Caco-2 (cell line): ENCODE measurements around the gene FAM53A. TPM values are rescaled to one million over a fixed set of nuclear protein-coding genes. Genes with fewer than 3 reads are reported as not detected.
A peak's percentile ranks its signal among the peaks of the same experiment; 100 is the strongest.

Experiments used
- BruUV-seq: library from RNA; stranded (reverse); fragments of 400-500 nt; replicated peaks from 2 replicates; lab custom pipeline; 2021; lab: Mats Ljungman, UMichigan
- CTCF ChIA-PET: fragments of 300-600 bp; sonication (Branson Sonifier 250); formaldehyde crosslinking; loops from one replicate; lab custom pipeline; 2022; ENCODE audit warnings: antibody characterized with exemption; lab: Charles Lee
- POLR2A ChIA-PET: fragments of 300-600 bp; sonication (Branson Sonifier 250); formaldehyde crosslinking; loops from one replicate; lab custom pipeline; 2022; ENCODE audit warnings: antibody characterized with exemption; lab: Charles Lee
- DNase-seq, 2 experiments: peaks; one replicate each; pipeline versions ENCODE4 v3.0.0 to v3.0.0-alpha.2; 2020 to 2022
- H3K27me3 ChIP-seq: replicated peaks from 2 replicates; pipeline ENCODE4 v1.6.0; 2011; ENCODE audit warnings: low read length; ENCODE audit not compliant: control insufficient read depth, insufficient read depth
- H3K36me3 ChIP-seq: 2 replicates; pipeline ENCODE4 v1.5.1; 2011; ENCODE audit warnings: low read length; ENCODE audit not compliant: control insufficient read depth, insufficient read depth
- H3K4me1 ChIP-seq: fragments of 250-450 bp; sonication (Bioruptor Pico); 2 replicates; pipeline ENCODE4 v1.5.1; 2020; ENCODE audit warnings: mild to moderate bottlenecking
- H3K4me3 ChIP-seq: 2 replicates; pipeline ENCODE4 v1.5.1; 2011; ENCODE audit warnings: low read depth, mild to moderate bottlenecking, control low read depth, low read length
- H3K9me3 ChIP-seq: fragments of 250-450 bp; sonication (Bioruptor Pico); 2 replicates; pipeline ENCODE4 v1.5.1; 2020; ENCODE audit warnings: mild to moderate bottlenecking, moderate library complexity
- H3K27ac Mint-ChIP-seq: one replicate; pipeline ENCODE4 v1.8.0; 2022; ENCODE audit warnings: mixed read lengths; ENCODE audit not compliant: unreplicated experiment
- H3K27me3 Mint-ChIP-seq: one replicate; pipeline ENCODE4 v1.8.0; 2022; ENCODE audit warnings: mixed read lengths; ENCODE audit not compliant: insufficient read depth, unreplicated experiment
- H3K36me3 Mint-ChIP-seq: one replicate; pipeline ENCODE4 v1.8.0; 2022; ENCODE audit warnings: mild to moderate bottlenecking, mixed read lengths; ENCODE audit not compliant: insufficient read depth, unreplicated experiment
- H3K4me1 Mint-ChIP-seq: one replicate; pipeline ENCODE4 v1.8.0; 2022; ENCODE audit warnings: low read depth, mixed read lengths; ENCODE audit not compliant: unreplicated experiment
- H3K4me3 Mint-ChIP-seq: one replicate; pipeline ENCODE4 v1.8.0; 2022; ENCODE audit warnings: mild to moderate bottlenecking, moderate library complexity, mixed read lengths; ENCODE audit not compliant: unreplicated experiment
- H3K9me3 Mint-ChIP-seq: one replicate; pipeline ENCODE4 v1.8.0; 2022; ENCODE audit warnings: mixed read lengths; ENCODE audit not compliant: unreplicated experiment
- intact Hi-C: fragments of 100-400 bp; cut with micrococcal nuclease; formaldehyde crosslinking; loops from one replicate; pipeline ENCODE4 v1.10.0; 2022; ENCODE audit not compliant: unreplicated experiment
- total RNA-seq: library from RNA; stranded (reverse); gene quantifications from 2 replicates; pipeline ENCODE4 v1.2.3, GENCODE V29; 2022
- TF ChIP-seq, protein P1 (sequence below), 2 experiments: fragments of 200-600 bp in 1 of 2; IDR thresholded peaks; 1 replicate in 1 of 2; 2 replicates in 1 of 2; pipeline versions ENCODE4 v1.5.1 to v1.8.0; 2011 to 2022; ENCODE audit warnings: antibody characterized with exemption in 1 of 2, control low read depth in 1 of 2, inconsistent platforms in 1 of 2, low read depth in 1 of 2, low read length in 1 of 2, mild to moderate bottlenecking in 1 of 2, moderate library complexity in 1 of 2; ENCODE audit not compliant: insufficient read depth in 1 of 2, severe bottlenecking in 1 of 2, unreplicated experiment in 1 of 2

Gene FAM53A
- total RNA-seq, 1 experiment from 2014 or later, result 4.1 TPM

DNA sequence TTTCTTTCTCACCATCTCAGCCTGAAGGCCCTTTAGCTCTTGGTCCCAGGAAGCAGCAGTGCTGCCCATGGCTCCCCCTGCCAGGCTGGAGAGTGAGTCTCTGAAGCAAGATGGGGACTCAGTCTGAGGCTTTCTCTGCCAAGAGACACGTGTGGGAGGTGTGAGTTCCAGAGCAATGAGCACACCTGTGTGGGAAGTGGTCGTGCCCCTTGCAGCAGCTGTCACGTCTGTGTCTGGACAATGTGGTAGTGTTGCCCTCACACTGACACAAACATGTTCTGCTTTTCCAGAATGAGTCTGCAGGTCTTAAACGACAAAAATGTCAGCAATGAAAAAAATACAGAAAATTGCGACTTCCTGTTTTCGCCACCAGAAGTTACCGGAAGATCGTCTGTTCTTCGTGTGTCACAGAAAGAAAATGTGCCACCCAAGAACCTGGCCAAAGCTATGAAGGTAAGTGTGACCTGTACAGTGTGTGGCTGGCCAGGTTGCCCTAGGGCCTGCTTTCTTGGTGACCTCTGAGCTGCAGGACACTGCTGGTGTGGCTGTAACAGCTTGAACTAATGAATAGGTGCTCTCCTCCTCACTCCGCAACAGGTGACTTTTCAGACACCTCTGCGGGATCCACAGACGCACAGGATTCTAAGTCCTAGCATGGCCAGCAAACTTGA lies 39.2 kb upstream of the FAM53A start:
- POLR2A ChIA-PET, result interaction anchor here (0.7 to 0.9 kb wide), 2 partner anchors 30 kb away, joined by 3 read pairs; no protein-coding TSS in a partner anchor
- TF ChIP-seq, protein P1, sequence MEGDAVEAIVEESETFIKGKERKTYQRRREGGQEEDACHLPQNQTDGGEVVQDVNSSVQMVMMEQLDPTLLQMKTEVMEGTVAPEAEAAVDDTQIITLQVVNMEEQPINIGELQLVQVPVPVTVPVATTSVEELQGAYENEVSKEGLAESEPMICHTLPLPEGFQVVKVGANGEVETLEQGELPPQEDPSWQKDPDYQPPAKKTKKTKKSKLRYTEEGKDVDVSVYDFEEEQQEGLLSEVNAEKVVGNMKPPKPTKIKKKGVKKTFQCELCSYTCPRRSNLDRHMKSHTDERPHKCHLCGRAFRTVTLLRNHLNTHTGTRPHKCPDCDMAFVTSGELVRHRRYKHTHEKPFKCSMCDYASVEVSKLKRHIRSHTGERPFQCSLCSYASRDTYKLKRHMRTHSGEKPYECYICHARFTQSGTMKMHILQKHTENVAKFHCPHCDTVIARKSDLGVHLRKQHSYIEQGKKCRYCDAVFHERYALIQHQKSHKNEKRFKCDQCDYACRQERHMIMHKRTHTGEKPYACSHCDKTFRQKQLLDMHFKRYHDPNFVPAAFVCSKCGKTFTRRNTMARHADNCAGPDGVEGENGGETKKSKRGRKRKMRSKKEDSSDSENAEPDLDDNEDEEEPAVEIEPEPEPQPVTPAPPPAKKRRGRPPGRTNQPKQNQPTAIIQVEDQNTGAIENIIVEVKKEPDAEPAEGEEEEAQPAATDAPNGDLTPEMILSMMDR (IDR thresholded peaks at IDR 0.05; ENCODE audit: insufficient read depth in 1 of 2, low read depth in 1 of 2, low read length in 1 of 2, severe bottlenecking in 1 of 2, unreplicated experiment in 1 of 2), result no peak
- Mint-ChIP-seq H3K36me3 (peaks cover 84% of the 10 kb centered on the region), H3K27ac (peak overlapping the region; percentile 94), H3K4me3 (peak overlapping the region; percentile 99), H3K4me1 (peaks cover 11% of the 10 kb centered on the region), H3K9me3 (no peaks in the 10 kb centered on the region), H3K27me3 (no peaks in the 10 kb centered on the region)
- no peak for DNase-seq
- Histone ChIP-seq H3K36me3 (peaks cover 5% of the 10 kb centered on the region), H3K4me3 (no peak overlapping the region), H3K4me1 (peaks cover 6% of the 10 kb centered on the region; the same call in 1 of the 2 replicates), H3K9me3 (no peaks in the 10 kb centered on the region), H3K27me3 (no peaks in the 10 kb centered on the region)
- intact Hi-C loops, result no loop called here
- BruUV-seq, result TSS peak; percentile 16
- CTCF ChIA-PET, result interaction anchor here (0.9 kb wide), 1 partner anchor 27 kb away, joined by 3 read pairs; no protein-coding TSS in a partner anchor

DNA sequence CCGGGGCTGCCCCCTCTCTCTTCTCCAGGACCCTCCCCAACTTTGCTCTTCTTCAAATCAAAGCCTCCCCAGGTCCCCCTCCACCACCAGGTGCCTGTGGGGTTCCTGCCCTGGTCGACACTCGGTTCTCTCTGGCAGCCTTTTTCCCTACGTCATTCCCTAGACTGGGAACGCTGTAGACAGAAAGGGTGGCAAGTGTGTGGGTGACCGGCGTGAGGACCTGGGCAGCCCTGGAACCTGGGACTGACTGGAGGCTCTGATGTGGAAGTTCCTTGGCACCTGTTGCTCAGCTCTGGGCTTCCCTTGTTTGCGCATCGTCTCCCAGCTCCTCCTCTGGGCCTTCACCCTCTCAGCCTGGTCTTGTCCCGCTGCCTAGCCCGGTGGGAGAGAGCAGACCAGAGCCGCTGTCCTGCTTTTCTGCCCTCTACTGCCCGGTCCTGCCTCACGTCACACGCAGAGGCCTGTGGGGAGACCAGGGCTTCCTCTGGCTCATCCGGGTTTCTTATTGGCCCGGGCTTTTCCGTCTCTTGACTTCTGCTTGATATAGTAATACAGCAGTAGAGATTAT lies 38.5 kb upstream of the FAM53A start:
- H3K9me3 Mint-ChIP-seq, result no peaks in the 10 kb centered on the region
- no TSS peak for BruUV-seq
- Histone ChIP-seq H3K4me3 (peak overlapping the region; percentile 85), H3K36me3 (peaks cover 5% of the 10 kb centered on the region), H3K9me3 (no peaks in the 10 kb centered on the region), H3K27me3 (no peaks in the 10 kb centered on the region), H3K4me1 (peaks cover 6% of the 10 kb centered on the region; the same call in 1 of the 2 replicates)
- no peaks in the 10 kb centered on the region for H3K27me3 Mint-ChIP-seq
- POLR2A ChIA-PET, result interaction anchor here (0.9 kb wide), 1 partner anchor 29 kb away, joined by 3 read pairs; no protein-coding TSS in a partner anchor
- intact Hi-C loops, result no loop called here
- H3K4me1 Mint-ChIP-seq, result peaks cover 11% of the 10 kb centered on the region
- peaks cover 84% of the 10 kb centered on the region for H3K36me3 Mint-ChIP-seq
- CTCF ChIA-PET, result interaction anchor here (0.9 kb wide), 1 partner anchor 26 kb away, joined by 3 read pairs; no protein-coding TSS in a partner anchor
- peak overlapping the region; percentile 99 for H3K4me3 Mint-ChIP-seq
- no peak for DNase-seq
- TF ChIP-seq, protein P1 (IDR thresholded peaks at IDR 0.05; ENCODE audit: insufficient read depth in 1 of 2, low read depth in 1 of 2, low read length in 1 of 2, severe bottlenecking in 1 of 2, unreplicated experiment in 1 of 2), result no peak
- H3K27ac Mint-ChIP-seq, result peak overlapping the region; percentile 94
